RKO (cell line): ENCODE measurements around the gene GPRC5D.

ENCODE experiments used
- DNase-seq: peaks from one replicate; pipeline ENCODE4 v3.0.0-alpha.2; 2016; ENCODE audit warnings: low spot score

Gene GPRC5D

DNA sequence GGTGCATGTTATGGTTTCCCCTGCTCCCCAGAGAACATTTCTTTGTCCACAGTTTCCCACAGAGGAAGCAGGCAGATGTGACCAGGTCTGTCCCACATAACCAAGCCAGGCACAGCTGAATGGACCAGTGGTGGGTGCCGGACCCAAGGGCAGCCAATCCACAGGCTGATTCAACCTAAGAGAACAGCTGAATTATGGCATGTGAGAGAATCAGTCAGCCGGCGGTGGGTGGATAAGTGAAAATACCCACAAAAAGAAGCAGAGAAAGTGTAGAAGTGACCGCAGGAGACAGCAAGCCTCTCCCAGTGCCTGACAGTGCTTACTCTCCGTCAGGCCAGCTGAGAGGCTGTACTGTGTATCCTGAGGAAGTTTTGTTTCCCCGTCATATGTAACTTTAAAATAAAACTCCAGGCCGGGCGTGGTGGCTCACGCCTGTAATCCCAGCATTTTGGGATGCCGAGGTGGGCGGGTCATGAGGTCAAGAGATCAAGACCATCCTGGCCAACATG, 14.9 kb downstream of the GPRC5D start:
- no peak for DNase-seq

DNA sequence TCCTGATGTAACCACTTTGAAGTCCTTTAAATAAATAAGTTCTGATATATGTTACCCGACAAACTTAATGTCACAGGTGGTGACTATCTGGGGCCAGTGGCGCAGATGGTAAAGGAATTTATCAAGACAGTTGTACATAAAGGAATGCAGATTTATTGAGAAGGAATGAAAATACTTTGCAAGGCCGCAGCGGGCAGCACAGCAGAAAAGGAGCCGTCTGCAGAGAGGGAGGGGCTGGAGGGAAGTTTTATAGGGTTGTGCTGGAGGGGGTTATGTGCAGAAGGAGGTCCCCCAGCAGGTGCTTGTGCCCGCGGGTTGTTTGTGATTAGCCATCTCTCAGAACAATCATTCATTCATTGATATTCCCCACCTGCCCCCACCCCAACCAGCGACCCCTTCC, 17.4 kb downstream of the GPRC5D start:
- no peak for DNase-seq

DNA sequence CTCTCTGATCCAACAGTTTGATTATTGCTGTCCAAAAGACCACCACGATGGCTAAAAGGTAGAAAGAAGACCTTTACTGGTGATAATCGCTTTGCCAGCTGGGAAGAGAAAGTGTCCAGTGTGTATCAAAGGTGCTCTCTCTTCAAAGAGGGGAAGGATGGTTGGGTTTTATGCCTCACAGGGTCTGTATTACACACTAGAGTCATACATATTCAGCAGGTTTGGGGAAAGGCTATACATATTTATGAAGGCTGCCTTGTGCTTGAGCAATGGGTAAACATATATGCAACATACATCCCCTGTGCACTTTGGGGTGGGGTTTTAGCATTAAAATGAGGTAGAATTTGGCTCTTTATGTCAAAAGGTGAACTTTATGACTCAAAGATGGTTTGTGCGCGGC, 18.2 kb downstream of the GPRC5D start:
- DNase-seq, result no peak

DNA sequence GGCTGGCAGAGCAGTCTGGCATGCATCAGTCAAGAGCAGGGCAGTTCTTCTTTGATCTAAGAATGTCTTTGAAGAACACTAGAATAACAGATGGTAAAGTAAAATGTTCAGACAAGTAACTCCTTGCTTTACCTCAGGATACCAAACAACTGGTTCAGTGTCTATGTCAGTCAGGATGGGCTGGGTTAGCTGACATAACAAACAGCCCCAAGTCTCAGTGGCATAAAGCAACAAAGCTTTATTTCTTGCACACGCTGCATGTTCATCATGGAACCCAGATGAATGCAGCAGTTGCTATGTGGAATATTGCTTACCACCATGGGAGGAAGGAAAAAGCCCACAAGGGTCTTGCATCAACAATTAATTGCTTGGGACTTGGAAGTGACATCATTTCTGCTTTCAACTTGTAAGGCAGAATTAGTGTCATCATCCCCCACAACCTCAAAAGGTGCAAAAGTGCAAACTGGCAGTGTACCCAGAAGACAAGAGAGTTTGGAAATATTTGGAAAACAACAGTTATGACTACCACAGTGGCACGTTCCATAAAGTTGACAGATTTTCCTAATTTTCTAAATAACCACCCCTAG, 21.2 kb downstream of the GPRC5D start:
- no peak for DNase-seq

DNA sequence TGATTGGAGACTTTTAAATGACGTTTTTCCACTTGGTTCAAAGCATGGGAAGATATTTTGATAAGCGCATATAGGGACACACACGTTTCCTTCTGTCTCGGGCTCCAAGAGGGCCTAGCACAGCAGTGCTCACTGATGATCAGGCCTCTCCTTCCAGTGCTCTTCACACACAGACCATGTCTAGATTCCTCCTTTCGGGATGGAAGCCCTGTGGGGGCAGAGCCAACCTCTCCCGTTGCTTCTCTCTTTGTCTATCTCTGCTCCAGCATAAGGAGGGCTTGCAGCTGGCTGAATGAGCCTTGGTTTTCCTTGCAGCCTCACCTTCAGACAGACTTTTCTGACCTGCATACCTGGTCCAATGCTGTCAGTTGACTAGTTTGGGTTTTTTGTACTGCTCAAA, 22.3 kb downstream of the GPRC5D start:
- DNase-seq, result no peak

DNA sequence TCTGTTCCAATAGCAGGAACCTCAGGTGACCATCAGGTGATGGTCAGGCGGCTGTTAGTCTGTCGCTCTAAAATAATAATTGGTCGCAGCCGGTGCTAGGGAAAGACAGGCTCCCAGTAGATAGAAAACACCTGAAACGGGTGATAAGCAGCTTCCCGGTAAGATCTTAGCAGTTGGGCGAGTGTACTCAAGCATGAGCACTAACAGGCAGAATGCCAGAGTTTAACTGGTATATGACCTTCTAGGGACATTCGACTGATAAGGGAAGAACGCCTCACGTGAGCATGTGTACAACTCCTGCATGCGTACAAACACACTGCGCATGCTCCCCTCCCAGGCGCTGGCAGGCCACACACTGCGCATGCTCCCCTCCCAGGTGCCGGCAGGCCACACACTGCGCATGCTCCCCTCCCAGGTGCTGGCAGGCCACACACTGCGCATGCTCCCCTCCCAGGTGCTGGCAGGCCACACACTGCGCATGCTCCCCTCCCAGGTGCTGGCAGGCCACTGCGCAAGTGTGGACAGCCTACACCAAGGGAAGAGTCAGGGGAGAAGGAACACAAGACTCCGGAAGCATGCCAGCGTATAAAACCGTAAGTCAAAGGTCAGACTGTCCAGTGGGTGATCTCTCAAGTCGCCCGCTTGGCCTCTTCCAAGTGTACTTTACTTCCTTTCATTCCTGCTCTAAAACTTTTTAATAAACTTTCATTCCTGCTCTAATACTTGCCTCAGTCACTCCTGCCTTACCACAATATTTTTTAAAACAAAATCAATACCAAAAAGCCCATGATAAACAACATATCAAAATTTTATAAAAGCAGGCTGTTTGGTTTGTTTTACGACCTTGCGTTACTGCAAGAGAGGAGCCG, 24.5 kb downstream of the GPRC5D start:
- peak; percentile 87 for DNase-seq

DNA sequence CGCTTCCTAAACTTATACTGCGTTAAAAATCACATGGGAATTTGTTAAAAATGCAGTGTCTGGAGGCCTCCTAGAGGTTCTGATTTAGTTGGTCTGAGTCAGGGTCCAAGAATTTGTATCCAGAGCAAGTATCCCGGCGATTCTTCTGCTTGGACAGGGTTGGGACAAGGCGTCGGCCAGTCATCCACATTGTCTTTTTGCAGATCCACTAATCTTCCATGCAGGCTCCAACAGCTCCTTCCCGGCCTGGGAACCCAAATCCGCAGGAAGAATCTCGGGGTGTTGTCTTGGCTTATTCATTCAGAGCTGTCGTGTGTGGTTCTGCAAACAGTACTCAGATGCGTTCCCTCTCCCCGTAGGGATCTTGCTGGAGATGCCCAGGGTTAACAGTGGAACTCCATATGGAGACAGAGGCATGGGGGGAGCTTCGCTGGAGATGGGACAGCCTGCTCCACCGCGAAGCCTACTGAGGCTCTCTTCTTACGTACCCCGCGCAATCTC, 25.3 kb downstream of the GPRC5D start:
- DNase-seq, result no peak

DNA sequence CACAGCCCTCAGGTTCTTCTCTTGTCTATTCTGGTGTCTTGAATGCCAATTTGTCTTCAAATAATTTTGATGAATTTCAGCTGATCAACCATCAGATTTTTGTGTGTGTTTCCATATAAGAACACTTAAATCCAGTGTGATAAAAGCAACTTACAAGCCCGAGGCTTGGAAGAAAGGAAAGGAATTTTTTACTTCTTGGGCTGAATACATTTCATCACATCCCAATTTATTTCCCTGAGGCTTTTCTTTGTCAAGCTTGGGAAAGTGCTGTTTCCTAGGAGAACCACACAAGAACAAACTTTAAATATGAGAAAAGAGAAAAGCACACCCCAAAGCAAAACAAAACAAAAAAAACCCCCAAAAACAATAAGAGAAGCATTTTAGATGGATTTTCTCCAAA, 26.6 kb downstream of the GPRC5D start:
- no peak for DNase-seq

DNA sequence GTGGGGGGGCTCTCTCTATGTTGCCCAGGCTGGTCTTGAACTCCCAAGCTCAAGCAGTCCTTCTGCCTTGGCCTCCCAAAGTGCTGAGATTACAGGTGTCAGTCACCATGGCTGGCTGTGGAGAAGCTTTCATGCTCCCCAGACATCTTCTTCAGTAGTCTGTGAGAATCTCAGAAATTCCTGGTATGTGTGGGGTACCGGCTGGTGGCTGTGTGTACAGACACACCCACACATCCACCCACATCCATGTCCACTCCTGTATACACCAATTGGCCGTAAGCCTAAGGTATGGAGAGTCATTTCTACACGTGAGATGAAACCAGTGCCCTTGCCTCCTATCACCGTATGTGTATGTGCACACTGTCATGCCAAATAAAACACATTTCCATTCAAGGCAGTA, 27.8 kb downstream of the GPRC5D start:
- DNase-seq, result no peak

DNA sequence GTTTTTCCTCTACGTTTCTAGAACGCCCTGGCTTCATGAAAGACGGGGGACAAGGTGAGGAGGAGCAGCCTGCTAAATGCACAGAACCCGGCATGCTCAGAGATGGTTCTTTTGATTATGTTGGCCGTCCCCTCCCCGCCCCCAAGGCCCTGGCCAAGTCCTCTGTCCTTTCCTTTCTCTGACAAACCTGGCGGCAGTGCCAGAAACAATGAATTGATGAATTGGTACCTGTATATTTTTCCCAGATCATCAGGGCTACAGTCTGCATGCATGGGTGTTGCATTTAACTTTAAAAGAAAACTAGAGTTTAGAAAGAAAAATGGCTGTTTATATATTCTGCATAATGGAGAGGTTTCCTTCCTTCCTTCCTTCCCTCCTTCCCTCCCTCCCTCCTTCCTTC, 29.0 kb downstream of the GPRC5D start:
- no peak for DNase-seq

DNA sequence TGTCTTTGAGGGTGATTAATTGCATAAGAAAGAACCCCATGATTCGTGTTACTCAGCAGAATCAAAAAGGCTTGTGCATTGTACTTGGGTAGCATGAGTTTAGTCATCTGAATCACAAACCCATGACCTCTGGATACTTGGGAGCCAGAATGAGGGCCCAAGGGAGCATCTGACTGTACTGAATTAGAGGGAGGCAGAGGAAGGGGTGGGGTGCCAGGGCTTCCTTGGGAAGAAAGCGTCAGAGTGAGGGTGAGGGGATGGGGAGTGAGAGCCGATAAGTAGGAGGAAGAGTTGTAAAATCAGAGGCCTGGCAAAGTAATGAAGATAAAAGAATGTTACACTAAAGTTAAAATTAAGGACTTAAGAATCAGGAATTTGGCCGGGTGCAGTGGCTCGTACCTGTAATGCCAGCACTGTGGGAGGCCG, 29.8 kb downstream of the GPRC5D start:
- peak; percentile 75 for DNase-seq

DNA sequence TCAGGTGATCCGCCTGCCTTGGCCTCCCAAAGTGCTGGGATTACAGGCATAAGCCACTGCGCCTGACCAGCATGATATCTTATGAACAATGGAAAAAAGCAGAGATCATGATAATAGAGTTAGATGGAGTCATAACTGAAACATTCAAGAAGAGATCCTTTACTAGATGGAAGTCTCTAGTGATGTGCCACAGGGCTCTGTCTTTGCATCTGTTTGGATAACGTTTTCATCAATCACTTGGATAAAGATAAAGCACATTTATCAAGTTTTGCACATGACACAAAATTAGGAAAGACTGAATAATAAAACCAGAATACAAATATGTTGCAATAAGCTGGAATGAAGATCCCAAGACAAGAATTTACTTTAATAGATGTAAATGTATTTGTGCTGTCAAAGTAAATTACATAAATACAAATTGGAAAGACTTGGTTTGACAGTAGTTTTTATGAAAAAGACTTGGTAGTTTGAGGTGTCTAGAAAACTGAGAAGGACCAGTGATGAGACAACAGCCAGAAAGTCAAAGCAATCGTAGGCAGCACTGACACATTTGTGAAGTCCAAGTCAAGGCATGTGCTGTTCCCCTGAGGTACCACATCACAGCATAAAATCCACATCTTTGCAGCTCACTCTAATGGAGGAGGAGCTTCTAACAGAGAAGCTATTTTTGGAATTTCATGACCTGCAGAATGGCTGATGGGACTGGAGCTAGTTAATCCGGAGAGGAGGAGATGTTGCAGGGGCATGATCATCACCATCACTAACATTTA, 32.1 kb downstream of the GPRC5D start:
- no peak for DNase-seq

DNA sequence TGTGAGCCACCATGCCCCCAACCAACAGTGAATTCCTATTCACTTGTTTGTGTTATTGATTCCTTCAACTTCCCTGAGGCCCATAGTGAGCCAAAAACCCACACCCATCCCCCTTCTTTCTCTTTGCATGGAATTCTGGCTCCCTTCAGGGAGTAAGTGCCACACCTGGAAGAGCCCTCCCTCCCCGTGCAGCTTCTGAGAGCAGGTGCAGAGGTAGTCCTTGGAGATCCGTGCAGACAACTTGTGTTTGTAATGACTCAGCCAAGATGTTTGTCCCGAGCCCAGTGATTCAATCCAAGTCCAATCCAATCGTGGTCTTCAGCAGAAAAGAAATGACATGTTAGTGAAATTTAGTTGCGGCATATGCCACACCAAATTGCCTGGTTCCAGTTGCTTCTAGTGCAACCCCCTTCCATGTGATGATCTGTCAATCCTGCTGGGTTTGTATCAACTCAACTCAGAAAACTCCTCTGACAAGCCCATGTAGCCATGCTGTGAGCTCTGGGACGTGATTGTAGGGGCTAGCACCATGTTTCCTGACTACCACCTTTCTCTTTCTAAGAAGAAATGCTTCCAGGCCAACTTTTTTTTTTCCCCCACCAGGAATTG, 33.1 kb downstream of the GPRC5D start:
- DNase-seq, result no peak

DNA sequence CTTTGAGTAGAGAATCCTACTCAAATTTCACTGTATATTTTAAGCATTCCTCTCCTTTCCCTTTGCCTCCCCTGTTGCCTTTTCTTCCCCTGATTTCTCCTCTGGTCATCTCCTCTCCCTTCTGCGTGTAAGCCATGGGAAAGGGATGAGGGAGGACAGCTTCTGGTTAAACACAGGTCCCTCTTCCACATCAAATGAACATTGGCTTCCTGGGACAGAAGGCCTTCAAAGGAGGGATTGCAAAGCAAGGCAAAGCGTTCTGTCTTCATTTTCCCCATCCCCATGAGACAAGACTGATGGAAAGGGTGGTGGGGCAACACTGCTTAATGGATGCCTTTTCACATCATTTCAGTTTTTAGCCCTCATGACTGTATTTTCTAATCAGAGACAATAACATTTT, 34.5 kb downstream of the GPRC5D start:
- no peak for DNase-seq

DNA sequence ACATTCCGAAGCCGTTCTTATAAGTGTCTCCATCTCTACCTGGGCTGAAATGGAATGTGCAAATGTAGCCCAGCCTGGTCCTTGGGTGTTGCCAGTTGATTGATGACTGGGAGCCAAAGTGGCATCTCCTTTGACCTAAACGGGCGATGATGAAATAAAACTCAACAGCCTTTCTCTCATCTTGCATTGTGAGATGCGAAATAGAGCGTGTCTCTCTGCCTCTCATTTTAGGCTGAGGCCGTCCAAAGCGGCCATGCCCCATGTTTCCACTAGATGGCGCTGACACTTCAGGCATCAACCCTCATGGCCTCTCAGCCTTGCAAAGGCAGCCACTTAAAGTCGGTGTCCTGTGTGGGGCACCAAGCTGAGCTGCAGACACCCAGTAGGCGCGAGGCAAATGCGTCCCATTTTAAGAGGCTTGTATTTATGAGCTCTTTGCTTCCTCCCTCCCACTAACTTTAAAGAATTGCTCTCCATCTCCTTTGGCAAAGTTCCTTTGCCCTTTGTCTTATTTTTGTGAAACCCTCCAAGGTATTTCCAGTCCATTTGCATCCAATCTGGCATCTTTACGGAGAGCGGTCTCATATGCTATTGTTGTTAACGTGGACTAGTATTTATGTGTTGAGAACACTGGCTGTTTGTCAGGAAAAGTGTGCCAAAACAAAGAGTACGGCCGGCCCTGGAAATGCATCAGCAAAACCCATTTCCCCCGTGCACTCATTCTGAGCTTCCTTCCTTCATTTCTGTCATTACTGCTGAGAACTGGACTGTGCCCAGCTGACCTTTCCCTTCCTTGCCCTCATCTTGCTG, 35.6 kb downstream of the GPRC5D start:
- DNase-seq, result peak; percentile 75

DNA sequence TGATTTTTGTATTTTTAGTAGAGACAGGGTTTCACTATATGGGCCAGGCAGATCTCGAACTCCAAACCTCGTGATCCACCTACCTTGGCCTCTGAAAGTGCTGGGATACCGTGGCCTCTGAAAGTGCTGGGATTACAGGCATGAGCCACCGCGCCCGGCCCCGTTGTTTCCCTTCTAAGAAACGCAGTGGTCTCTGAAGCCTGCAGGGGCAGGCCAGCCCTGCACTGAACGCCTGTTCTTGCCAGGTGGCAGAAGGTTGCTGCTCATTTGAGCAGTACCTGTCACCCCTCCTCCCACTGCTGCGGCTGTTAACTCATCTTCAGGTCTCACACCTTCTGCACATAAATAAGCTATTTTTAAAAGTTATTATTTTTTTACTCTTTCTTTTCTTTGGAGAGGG, 36.3 kb downstream of the GPRC5D start:
- no peak for DNase-seq

DNA sequence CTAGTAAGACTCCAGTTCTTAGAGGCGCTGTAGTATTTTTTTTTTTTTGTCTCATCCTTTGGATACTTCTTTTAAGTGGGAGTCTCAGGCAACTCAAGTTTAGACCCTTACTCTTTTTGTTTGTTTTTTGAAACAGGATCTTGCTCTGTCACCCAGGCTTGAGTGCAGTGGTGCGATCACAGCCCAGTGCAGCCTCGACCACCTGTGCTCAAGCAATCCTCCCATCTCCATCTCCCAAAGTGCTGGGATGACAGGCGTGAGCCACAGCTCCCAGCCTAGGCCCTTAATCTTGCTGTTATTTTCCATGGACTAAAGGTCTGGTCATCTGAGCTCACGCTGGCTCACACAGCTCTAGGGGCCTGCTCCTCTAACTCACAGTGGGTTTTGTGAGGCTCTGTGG, 39.3 kb downstream of the GPRC5D start:
- DNase-seq, result no peak

DNA sequence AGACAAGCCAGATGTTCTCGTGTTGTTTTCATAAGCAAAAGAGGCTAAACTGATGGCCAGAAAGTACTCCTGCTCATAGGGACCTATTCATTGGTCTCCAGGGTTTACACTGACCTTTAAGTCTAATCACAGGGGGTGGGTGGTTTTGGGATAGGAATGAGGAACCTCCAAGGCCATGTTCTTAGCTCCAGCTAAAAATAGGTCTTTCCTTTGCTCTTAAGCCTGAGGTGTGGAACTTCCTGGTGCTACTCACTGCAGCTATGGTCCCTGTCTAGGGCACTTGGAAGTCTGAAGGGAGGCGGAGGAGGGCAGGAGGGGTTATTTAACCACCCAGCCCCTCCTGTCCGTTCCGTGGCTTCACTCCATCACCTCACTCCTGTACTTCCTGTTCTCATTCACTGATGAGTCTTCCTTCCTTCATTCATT, 42.0 kb downstream of the GPRC5D start:
- no peak for DNase-seq

DNA sequence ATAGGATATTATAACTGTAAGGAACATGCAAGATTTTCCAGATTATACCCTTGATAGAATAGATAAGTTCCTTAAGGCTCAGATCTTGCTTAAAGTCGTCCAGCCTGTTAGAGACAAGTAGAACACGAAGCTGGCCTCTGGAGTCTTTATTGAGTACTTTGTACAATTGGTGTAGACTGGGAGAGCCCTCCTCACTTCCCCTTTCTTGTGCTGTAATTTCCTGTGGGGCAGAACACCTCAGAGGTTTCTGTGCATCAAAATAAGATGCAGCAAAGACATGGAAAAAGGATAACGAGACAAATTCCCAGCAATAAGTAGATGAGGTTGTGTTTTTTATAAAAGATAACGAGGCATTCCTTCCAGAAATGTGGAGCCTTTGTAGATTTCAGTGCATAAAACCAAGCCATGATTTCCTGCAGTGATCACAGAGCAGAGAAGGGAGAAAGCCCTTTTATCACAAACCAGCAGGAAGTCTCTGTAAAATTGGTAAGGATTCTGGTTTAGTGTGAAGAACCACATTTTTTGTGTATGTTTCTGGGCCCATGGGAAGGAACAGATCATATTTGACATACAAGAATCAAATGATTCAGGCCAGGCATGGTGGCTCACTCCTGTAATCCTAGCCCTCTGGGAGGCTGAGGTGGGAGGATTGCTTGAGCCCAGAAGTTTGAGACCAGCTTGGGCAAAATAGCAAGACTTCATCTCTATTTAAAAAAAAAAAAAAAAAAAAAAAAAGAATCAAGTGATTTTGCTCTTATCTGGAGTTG, 42.6 kb downstream of the GPRC5D start:
- no peak for DNase-seq

DNA sequence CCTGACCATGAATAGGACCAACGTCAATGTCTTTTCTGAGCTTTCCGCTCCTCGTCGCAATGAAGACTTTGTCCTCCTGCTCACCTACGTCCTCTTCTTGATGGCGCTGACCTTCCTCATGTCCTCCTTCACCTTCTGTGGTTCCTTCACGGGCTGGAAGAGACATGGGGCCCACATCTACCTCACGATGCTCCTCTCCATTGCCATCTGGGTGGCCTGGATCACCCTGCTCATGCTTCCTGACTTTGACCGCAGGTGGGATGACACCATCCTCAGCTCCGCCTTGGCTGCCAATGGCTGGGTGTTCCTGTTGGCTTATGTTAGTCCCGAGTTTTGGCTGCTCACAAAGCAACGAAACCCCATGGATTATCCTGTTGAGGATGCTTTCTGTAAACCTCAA, 43.3 kb downstream of the GPRC5D start:
- no peak for DNase-seq

DNA sequence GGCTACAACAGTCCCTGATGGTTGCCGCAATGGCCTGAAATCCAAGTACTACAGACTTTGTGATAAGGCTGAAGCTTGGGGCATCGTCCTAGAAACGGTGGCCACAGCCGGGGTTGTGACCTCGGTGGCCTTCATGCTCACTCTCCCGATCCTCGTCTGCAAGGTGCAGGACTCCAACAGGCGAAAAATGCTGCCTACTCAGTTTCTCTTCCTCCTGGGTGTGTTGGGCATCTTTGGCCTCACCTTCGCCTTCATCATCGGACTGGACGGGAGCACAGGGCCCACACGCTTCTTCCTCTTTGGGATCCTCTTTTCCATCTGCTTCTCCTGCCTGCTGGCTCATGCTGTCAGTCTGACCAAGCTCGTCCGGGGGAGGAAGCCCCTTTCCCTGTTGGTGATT, 43.7 kb downstream of the GPRC5D start:
- no peak for DNase-seq
